HEK293 (cell line): Measurements from ENCODE around the gene AP1G2.
"Not testable (repeated sequence)": the region's sequence is repeated elsewhere in the genome, so short reads cannot be mapped to it uniquely, and the experiment has no call there.

Experiments used
- CTCF ChIA-PET: fragments of 350-600 bp; formaldehyde crosslinking; extraction: SDS; loops from one replicate; lab custom pipeline; 2021; ENCODE audit warnings: antibody characterized with exemption; lab: Yijun Ruan, JAX
- POLR2A ChIA-PET: fragments of 300-600 bp; formaldehyde crosslinking; extraction: SDS; loops from one replicate; lab custom pipeline; 2020; ENCODE audit warnings: antibody characterized with exemption, inconsistent platforms; lab: Yijun Ruan, JAX
- H3K27ac ChIP-seq: fragments of 200-500 bp; sonication (Bioruptor generic); 2 replicates; pipeline ENCODE4 v1.5.1; 2014; ENCODE audit warnings: low read depth, low read length, control low read depth, inconsistent platforms; ENCODE audit errors: extremely low read depth
- H3K36me3 ChIP-seq, 2 experiments: fragments of 200-500 bp in 1 of 2; sonication (Bioruptor generic) in 1 of 2; 1 replicate in 1 of 2; 2 replicates in 1 of 2; pipeline ENCODE4 v1.5.1; 2014 to 2017; ENCODE audit warnings: inconsistent platforms in 2 of 2, low read length in 2 of 2; ENCODE audit not compliant: control insufficient read depth in 2 of 2, insufficient read depth in 1 of 2
- H3K4me1 ChIP-seq: fragments of 200-500 bp; sonication (Bioruptor generic); 2 replicates; pipeline ENCODE4 v1.5.1; 2014; ENCODE audit warnings: mild to moderate bottlenecking, low read length, inconsistent platforms; ENCODE audit not compliant: control insufficient read depth, insufficient read depth
- H3K4me3 ChIP-seq: 2 replicates; pipeline ENCODE4 v1.5.1; 2011; ENCODE audit warnings: low read depth, mild to moderate bottlenecking, control low read depth, low read length, moderate library complexity
- H3K9me3 ChIP-seq: fragments of 200-500 bp; sonication (Bioruptor generic); 2 replicates; pipeline ENCODE4 v1.5.1; 2014; ENCODE audit warnings: low read depth, low read length, inconsistent platforms; ENCODE audit not compliant: control insufficient read depth, insufficient read depth
- EGR2 ChIP-seq: fragments of 450-650 bp; formaldehyde crosslinking; IDR thresholded peaks from 2 replicates; pipeline ENCODE4 v1.5.1; 2016; ENCODE audit warnings: low read depth, missing biosample characterization, missing genetic modification characterization
- GLI2 ChIP-seq: fragments of 450-650 bp; formaldehyde crosslinking; IDR thresholded peaks from 2 replicates; pipeline ENCODE4; 2017; ENCODE audit warnings: missing biosample characterization, missing genetic modification characterization, low read depth, borderline replicate concordance
- HOXC10 ChIP-seq: sonication (generic); formaldehyde crosslinking; IDR thresholded peaks from 2 replicates; pipeline ENCODE4 v1.8.1; 2023; ENCODE audit warnings: mild to moderate bottlenecking, missing genetic modification reagents
- HOXD13 ChIP-seq: sonication (generic); formaldehyde crosslinking; IDR thresholded peaks from 2 replicates; pipeline ENCODE4 v1.8.0; 2022; ENCODE audit warnings: missing genetic modification reagents, borderline replicate concordance
- IKZF3 ChIP-seq: fragments of 450-650 bp; IDR thresholded peaks from 2 replicates; pipeline ENCODE4 v1.5.0; 2018; ENCODE audit warnings: missing biosample characterization, mild to moderate bottlenecking, missing genetic modification characterization, moderate library complexity
- ZBTB17 ChIP-seq: fragments of 450-650 bp; formaldehyde crosslinking; IDR thresholded peaks from 2 replicates; pipeline ENCODE4 v1.5.1; 2016; ENCODE audit warnings: missing biosample characterization, missing genetic modification characterization
- ZEB2 ChIP-seq: fragments of 450-650 bp; formaldehyde crosslinking; IDR thresholded peaks from 2 replicates; pipeline ENCODE4 v1.5.1; 2016; ENCODE audit warnings: missing biosample characterization, missing genetic modification characterization
- ZFHX2 ChIP-seq: fragments of 450-650 bp; formaldehyde crosslinking; conservative IDR thresholded peaks from 2 replicates; pipeline ENCODE4 v1.5.1; 2016; ENCODE audit warnings: missing biosample characterization, missing genetic modification characterization
- ZFP3 ChIP-seq: fragments of 450-650 bp; formaldehyde crosslinking; IDR thresholded peaks from 2 replicates; pipeline ENCODE4 v1.5.1; 2016; ENCODE audit warnings: low read depth, missing biosample characterization, missing genetic modification characterization
- ZNF174 ChIP-seq: fragments of 450-650 bp; formaldehyde crosslinking; IDR thresholded peaks from 2 replicates; pipeline ENCODE4 v1.5.0; 2017; ENCODE audit warnings: missing biosample characterization, mild to moderate bottlenecking, missing genetic modification characterization
- ZNF221 ChIP-seq: fragments of 450-650 bp; formaldehyde crosslinking; IDR thresholded peaks from 2 replicates; pipeline ENCODE4 v1.5.1; 2017; ENCODE audit warnings: missing biosample characterization, missing genetic modification characterization, borderline replicate concordance
- ZNF24 ChIP-seq: fragments of 450-650 bp; formaldehyde crosslinking; IDR thresholded peaks from 2 replicates; pipeline ENCODE4 v1.5.1; 2016; ENCODE audit warnings: missing biosample characterization, missing genetic modification characterization
- ZNF366 ChIP-seq: fragments of 450-650 bp; formaldehyde crosslinking; conservative IDR thresholded peaks from 2 replicates; pipeline ENCODE4 v1.5.1; 2016; ENCODE audit warnings: missing biosample characterization, missing genetic modification characterization
- ZNF426 ChIP-seq: fragments of 450-650 bp; formaldehyde crosslinking; IDR thresholded peaks from 2 replicates; pipeline ENCODE4 v1.5.1; 2017; ENCODE audit warnings: missing biosample characterization, missing genetic modification characterization, mild to moderate bottlenecking, inconsistent platforms, moderate library complexity
- ZNF473 ChIP-seq: fragments of 450-650 bp; formaldehyde crosslinking; IDR thresholded peaks from 2 replicates; pipeline ENCODE4 v1.5.1; 2017; ENCODE audit warnings: missing biosample characterization, missing genetic modification characterization
- ZNF510 ChIP-seq: fragments of 450-650 bp; formaldehyde crosslinking; IDR thresholded peaks from 2 replicates; pipeline ENCODE4 v1.5.1; 2018; ENCODE audit warnings: mild to moderate bottlenecking, missing genetic modification characterization, missing biosample characterization; ENCODE audit not compliant: insufficient replicate concordance
- ZNF529 ChIP-seq: fragments of 450-650 bp; formaldehyde crosslinking; IDR thresholded peaks from 2 replicates; pipeline ENCODE4 v1.5.1; 2017; ENCODE audit warnings: missing genetic modification characterization, missing biosample characterization; ENCODE audit not compliant: insufficient replicate concordance
- ZNF677 ChIP-seq: fragments of 450-650 bp; IDR thresholded peaks from 2 replicates; pipeline ENCODE4 v1.5.0; 2018; ENCODE audit warnings: missing biosample characterization, mild to moderate bottlenecking, missing genetic modification characterization, moderate library complexity
- ZNF792 ChIP-seq: fragments of 450-650 bp; formaldehyde crosslinking; IDR thresholded peaks from 2 replicates; pipeline ENCODE4 v1.5.1; 2016; ENCODE audit warnings: missing biosample characterization, missing genetic modification characterization
- ZNF843 ChIP-seq: fragments of 450-650 bp; formaldehyde crosslinking; IDR thresholded peaks from 2 replicates; pipeline ENCODE4 v1.5.1; 2016; ENCODE audit warnings: missing biosample characterization, missing genetic modification characterization
- TF ChIP-seq, protein P1 (sequence below): fragments of 450-650 bp; formaldehyde crosslinking; IDR thresholded peaks from 2 replicates; pipeline ENCODE4 v1.5.1; 2016; ENCODE audit warnings: missing biosample characterization, missing genetic modification characterization
- TF ChIP-seq, protein P2 (sequence below): fragments of 450-650 bp; formaldehyde crosslinking; IDR thresholded peaks from 2 replicates; pipeline ENCODE4 v1.5.1; 2017; ENCODE audit warnings: missing biosample characterization, missing genetic modification characterization

The AP1G2 gene

DNA sequence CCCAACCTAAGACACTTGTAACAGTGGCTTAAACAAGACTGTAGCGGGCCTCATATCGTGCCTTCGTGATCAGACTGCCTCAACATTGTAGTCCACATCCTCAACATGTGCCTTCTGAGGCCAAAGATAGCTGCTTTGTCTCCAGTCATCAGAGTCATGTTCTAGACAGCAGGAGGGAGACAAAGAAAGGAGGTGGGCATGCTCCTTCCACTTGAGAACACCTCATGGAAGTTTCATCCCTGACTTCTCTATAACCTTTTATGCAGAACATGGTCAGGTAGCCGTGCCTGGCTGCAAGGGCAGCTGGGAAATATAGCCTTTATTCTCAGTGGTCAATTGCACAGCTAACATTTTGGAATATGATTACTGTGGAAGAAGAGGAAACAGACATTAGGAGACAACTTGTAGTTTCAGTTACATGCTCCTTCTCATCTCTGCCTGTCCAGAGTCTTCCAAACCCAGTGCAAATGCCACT is 43.3 kb upstream of the AP1G2 start (continued):
- TF ChIP-seq ZEB2 (tag by site-specific recombination), result no peak
- no peak for TF ChIP-seq EGR2 (tag by site-specific recombination)
- no peak for TF ChIP-seq ZNF473 (tag by site-specific recombination)
- no peak for TF ChIP-seq ZNF174 (tag by site-specific recombination)
- no peak for TF ChIP-seq ZNF366 (tag by site-specific recombination)
- no peak for TF ChIP-seq ZNF221 (tag by site-specific recombination)
- no peak for TF ChIP-seq ZNF426 (tag by site-specific recombination)
- TF ChIP-seq HOXD13 (CRISPR knock-in tag), result no peak
- TF ChIP-seq, protein P1, sequence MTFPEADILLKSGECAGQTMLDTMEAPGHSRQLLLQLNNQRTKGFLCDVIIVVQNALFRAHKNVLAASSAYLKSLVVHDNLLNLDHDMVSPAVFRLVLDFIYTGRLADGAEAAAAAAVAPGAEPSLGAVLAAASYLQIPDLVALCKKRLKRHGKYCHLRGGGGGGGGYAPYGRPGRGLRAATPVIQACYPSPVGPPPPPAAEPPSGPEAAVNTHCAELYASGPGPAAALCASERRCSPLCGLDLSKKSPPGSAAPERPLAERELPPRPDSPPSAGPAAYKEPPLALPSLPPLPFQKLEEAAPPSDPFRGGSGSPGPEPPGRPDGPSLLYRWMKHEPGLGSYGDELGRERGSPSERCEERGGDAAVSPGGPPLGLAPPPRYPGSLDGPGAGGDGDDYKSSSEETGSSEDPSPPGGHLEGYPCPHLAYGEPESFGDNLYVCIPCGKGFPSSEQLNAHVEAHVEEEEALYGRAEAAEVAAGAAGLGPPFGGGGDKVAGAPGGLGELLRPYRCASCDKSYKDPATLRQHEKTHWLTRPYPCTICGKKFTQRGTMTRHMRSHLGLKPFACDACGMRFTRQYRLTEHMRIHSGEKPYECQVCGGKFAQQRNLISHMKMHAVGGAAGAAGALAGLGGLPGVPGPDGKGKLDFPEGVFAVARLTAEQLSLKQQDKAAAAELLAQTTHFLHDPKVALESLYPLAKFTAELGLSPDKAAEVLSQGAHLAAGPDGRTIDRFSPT (tag by site-specific recombination), result no peak
- TF ChIP-seq ZNF24, result no peak

DNA sequence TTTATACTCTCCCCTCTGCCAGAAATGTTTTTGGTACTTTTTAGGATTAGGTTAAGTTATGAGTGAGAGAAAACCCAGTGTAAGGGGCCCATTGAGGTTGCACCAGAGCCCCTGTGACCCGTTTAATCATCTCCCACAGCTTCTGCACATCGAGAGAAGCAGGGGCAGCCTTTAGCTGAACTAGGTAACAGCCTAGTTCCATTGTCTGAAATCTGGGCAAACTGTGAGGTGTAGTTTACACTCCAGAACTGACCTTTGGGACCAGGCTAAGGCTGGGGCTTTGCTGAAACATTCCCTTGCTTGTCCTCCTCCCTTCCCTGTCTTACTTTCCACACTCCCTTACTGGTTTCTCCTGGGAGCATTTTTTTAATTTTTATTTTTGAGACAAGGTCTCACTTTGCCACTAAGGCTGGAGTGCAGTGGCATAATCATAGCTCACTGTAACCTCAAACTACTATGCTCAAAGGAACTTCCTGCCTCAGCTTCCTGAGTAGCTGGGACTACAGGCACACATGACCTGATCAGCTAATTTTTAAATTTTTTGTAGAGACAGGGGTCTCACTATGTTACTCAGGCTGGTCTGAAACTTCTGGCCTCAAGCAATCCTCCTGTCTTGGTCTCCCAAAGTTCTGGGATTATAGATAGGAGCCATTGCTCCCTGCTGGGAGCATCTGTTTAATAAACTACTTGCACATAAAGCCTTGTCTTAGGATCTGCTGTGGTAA is 42.7 kb upstream of the AP1G2 start:
- POLR2A ChIA-PET, result no interaction called here
- H3K27ac ChIP-seq, result no peak overlapping the region

DNA sequence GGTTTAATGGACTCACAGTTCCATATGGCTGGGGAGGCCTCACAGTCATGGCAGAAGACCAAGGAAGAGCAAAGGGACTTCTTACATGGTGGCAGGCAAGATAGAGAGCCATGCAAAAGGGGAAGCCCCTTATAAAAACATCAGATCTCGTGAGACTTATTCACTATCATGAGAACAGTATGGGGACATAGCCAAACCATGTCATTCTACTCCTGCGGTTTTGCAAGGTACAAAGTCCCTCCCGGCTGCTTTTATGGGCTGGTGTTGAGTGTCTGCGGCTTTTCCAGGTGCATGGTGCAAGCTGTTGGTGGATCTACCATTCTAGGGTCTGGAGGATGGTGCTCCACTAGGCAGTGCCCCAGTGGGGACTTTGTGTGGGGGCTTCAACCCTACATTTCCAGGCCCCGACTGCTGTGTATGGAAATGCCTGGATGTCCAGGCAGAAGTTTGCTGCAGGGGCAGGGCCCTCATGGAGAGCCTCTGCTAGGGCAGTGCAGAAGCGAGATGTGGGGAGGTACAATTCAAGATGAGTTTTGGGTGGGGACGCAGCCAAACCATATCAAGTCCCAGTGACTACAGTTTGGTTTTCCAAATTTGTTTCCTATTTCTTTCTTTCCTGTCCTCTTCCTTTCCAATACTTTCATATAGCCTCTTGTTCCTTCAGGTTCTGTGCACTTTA is 42.0 kb upstream of the AP1G2 start:
- POLR2A ChIA-PET, H3K27ac ChIP-seq, H3K36me3 ChIP-seq, CTCF ChIA-PET, H3K4me3 ChIP-seq, H3K4me1 ChIP-seq, H3K9me3 ChIP-seq: not testable (repeated sequence)

More for the DNA sequence above, 42.7 kb upstream of the AP1G2 start:
- Histone ChIP-seq H3K9me3 (no peaks in the 10 kb centered on the region), H3K4me1 (no peaks in the 10 kb centered on the region), H3K4me3 (no peak overlapping the region), H3K36me3 (no peaks in the 10 kb centered on the region)
- TF ChIP-seq HOXD13 (CRISPR knock-in tag) (no peak), ZNF529 (tag by site-specific recombination) (no peak)
- CTCF ChIA-PET, result interaction anchor here (1.4 to 1.6 kb wide), 2 partner anchors 21 kb away, joined by 4 to 11 read pairs; no protein-coding TSS in a partner anchor

DNA sequence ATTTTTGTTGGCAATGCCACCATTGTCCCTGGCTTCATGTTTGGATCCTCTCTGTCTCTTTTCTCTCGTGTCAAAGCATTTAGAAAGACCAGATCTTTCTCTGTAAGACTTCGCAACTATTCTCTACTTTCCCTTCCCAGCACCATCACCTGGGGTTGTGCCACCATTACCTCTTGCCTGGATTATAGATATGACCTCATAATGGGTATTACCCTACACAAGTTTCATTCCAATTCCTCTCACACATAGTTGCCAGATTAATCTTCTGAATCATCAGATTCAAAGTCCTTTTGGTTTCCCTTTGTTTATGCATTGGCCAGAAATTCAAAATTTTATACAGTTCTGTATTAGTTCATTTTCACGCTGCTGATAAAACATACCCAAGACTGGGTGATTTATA is 41.4 kb upstream of the AP1G2 start:
- no peaks in the 10 kb centered on the region for H3K4me1 ChIP-seq
- TF ChIP-seq ZNF792 (tag by site-specific recombination) (no peak), ZNF510 (tag by site-specific recombination) (no peak), ZNF677 (tag by site-specific recombination) (no peak), IKZF3 (no peak), ZBTB17 (tag by site-specific recombination) (no peak), HOXC10 (CRISPR knock-in tag) (no peak), ZFHX2 (no peak), GLI2 (tag by site-specific recombination) (no peak), ZNF843 (tag by site-specific recombination) (no peak), ZNF426 (tag by site-specific recombination) (no peak), ZFP3 (tag by site-specific recombination) (no peak), ZNF24 (no peak)
- TF ChIP-seq, protein P2, sequence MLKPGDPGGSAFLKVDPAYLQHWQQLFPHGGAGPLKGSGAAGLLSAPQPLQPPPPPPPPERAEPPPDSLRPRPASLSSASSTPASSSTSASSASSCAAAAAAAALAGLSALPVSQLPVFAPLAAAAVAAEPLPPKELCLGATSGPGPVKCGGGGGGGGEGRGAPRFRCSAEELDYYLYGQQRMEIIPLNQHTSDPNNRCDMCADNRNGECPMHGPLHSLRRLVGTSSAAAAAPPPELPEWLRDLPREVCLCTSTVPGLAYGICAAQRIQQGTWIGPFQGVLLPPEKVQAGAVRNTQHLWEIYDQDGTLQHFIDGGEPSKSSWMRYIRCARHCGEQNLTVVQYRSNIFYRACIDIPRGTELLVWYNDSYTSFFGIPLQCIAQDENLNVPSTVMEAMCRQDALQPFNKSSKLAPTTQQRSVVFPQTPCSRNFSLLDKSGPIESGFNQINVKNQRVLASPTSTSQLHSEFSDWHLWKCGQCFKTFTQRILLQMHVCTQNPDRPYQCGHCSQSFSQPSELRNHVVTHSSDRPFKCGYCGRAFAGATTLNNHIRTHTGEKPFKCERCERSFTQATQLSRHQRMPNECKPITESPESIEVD (tag by site-specific recombination), result no peak
- CTCF ChIA-PET, result interaction anchor here (1.4 kb wide), 1 partner anchor 23 kb away, joined by 4 read pairs; no protein-coding TSS in a partner anchor
- POLR2A ChIA-PET, result no interaction called here
- H3K4me3 ChIP-seq, result no peak overlapping the region
- no peaks in the 10 kb centered on the region for H3K36me3 ChIP-seq
- no peak overlapping the region for H3K27ac ChIP-seq
- H3K9me3 ChIP-seq, result no peaks in the 10 kb centered on the region
